HL-60 (cell line): ENCODE results near the gene IPP.

ENCODE experiments used
- DNase-seq, 2 experiments: peaks; one replicate each; pipeline ENCODE4 v3.0.0-alpha.2; 2010 to 2020; ENCODE audit warnings: low read depth in 1 of 2, low spot score in 1 of 2
- H3K27ac ChIP-seq: fragments of 250-450 bp; sonication (Bioruptor Pico); replicated peaks from 2 replicates; pipeline ENCODE4 v1.5.1; 2020; ENCODE audit warnings: mild to moderate bottlenecking, moderate library complexity
- H3K27me3 ChIP-seq: fragments of 250-450 bp; sonication (Bioruptor Pico); 2 replicates; pipeline ENCODE4 v1.5.1; 2021; ENCODE audit warnings: mild to moderate bottlenecking, moderate library complexity; ENCODE audit not compliant: insufficient read depth, poor library complexity, severe bottlenecking
- H3K4me3 ChIP-seq: replicated peaks from 2 replicates; pipeline ENCODE4 v1.5.1; 2011; ENCODE audit warnings: mild to moderate bottlenecking, control low read depth, low read length; ENCODE audit not compliant: insufficient read depth
- CTCF ChIP-seq: IDR thresholded peaks from one replicate; pipeline ENCODE4 v1.5.1; 2011; ENCODE audit warnings: low read length, control low read depth, inconsistent platforms; ENCODE audit not compliant: insufficient read depth
- GABPA ChIP-seq: IDR thresholded peaks from 2 replicates; pipeline ENCODE4 v1.6.1; 2012; ENCODE audit warnings: low read depth
- POLR2AphosphoS5 ChIP-seq: IDR thresholded peaks from 2 replicates; pipeline ENCODE4 v1.6.1; 2012; ENCODE audit warnings: low read depth
- REST ChIP-seq: IDR thresholded peaks from 2 replicates; pipeline ENCODE4 v1.6.1; 2012; ENCODE audit warnings: low read depth; ENCODE audit not compliant: insufficient replicate concordance
- SPI1 ChIP-seq: IDR thresholded peaks from 2 replicates; pipeline ENCODE4 v1.6.1; 2012; ENCODE audit warnings: low read depth, mild to moderate bottlenecking, borderline replicate concordance

Gene IPP

GRCh38 chr1:45787905-45788304, 37.5 kb upstream of the IPP start:
- no peaks in the 10 kb centered on the region for H3K27me3 ChIP-seq
- H3K4me3 ChIP-seq, result no peak overlapping the region
- no peak for TF ChIP-seq CTCF
- no peak for TF ChIP-seq REST
- no peak for TF ChIP-seq SPI1
- TF ChIP-seq POLR2AphosphoS5, result no peak
- TF ChIP-seq GABPA, result no peak
- peak in 1 of 2 experiments; percentile 38 for DNase-seq
- no peak overlapping the region for H3K27ac ChIP-seq

DNA sequence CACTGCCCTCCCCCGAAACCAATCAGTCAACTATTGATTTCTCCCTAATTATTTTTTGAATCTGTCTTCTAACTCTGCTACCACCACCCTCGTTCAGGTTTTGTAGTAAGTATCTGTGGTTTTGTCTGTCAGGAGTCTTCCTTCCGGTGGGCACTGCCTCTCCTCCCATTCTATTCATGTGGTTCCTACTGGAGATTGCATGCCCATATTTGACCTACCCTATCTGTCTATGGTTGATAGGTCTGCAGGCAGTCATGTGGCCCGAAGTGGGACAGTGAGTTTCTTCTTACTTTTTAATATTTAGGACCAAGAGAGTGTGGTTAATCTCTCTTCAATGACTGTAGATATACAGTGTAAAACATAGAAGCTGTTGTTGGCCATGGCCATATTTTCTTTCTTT, 35.1 kb upstream of the IPP start:
- H3K4me3 ChIP-seq, result no peak overlapping the region
- H3K27ac ChIP-seq, result no peak overlapping the region
- no peaks in the 10 kb centered on the region for H3K27me3 ChIP-seq
- TF ChIP-seq POLR2AphosphoS5 (no peak), REST (no peak), SPI1 (no peak), GABPA (no peak), CTCF (no peak)
- peak in 1 of 2 experiments; percentile 63 for DNase-seq

- H3K27me3 ChIP-seq, result no peaks in the 10 kb centered on the region
- no peak overlapping the region for H3K4me3 ChIP-seq
- no peak for DNase-seq
- TF ChIP-seq REST, result no peak
- no peak for TF ChIP-seq SPI1
- no peak for TF ChIP-seq CTCF
- TF ChIP-seq GABPA, result no peak
- no peak for TF ChIP-seq POLR2AphosphoS5
- H3K27ac ChIP-seq, result no peak overlapping the region
Measured at GRCh38 chr1:45775794-45776193, 25.3 kb upstream of the IPP start.
